IMR-90 (cell line): Measurements from ENCODE around the gene CLEC2B.

Experiments
- CHD1 ChIP-seq: IDR thresholded peaks from 2 replicates; pipeline ENCODE4 v1.6.1; 2012; ENCODE audit warnings: low read depth, low read length, improper control_type of control experiment
- MXI1 ChIP-seq: IDR thresholded peaks from 2 replicates; pipeline ENCODE4 v1.6.1; 2012; ENCODE audit warnings: low read depth, mild to moderate bottlenecking, low read length, moderate library complexity, borderline replicate concordance

GRCh38 chr12:9829982-9830381 is 39.2 kb downstream of the CLEC2B start:
- TF ChIP-seq CHD1 (no peak), MXI1 (no peak)
